Measurements from ENCODE around the gene ASB7.

DNA sequence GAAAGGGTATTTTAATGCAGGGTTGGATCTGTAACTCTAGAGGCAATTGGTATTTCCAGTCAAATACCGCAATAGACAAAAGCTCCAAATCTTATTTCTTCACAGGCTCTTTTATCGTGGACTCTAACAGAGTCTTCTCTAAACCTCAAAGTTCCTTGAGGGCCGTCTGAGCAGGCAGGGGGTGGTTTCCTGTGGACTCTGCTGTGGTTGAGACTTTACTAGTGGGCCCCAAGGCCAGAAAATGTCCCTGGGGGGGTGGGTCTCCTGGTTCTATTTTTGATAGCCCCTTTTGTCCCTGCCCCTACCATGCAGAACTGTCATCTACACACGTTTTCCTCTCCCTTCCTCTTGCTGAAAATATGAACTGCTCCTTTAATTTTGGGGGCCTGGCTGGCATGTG, 80.1 kb downstream of the ASB7 start:
- TF ChIP-seq, protein P1, sequence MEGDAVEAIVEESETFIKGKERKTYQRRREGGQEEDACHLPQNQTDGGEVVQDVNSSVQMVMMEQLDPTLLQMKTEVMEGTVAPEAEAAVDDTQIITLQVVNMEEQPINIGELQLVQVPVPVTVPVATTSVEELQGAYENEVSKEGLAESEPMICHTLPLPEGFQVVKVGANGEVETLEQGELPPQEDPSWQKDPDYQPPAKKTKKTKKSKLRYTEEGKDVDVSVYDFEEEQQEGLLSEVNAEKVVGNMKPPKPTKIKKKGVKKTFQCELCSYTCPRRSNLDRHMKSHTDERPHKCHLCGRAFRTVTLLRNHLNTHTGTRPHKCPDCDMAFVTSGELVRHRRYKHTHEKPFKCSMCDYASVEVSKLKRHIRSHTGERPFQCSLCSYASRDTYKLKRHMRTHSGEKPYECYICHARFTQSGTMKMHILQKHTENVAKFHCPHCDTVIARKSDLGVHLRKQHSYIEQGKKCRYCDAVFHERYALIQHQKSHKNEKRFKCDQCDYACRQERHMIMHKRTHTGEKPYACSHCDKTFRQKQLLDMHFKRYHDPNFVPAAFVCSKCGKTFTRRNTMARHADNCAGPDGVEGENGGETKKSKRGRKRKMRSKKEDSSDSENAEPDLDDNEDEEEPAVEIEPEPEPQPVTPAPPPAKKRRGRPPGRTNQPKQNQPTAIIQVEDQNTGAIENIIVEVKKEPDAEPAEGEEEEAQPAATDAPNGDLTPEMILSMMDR (IDR thresholded peaks at IDR 0.05 in 8 of 11, conservative IDR thresholded peaks at IDR 0.05 in 3 of 11), result no peak
- TF ChIP-seq POLR2AphosphoS5 (IDR thresholded peaks at IDR 0.05) (no peak), POLR2A (IDR thresholded peaks at IDR 0.05) (no peak)
